Measurements from ENCODE around the gene ADIPOR1.
"Not testable (repeated sequence)": the region's sequence is repeated elsewhere in the genome, so short reads cannot be mapped to it uniquely, and the experiment has no call there.

ADIPOR1 gene

DNA sequence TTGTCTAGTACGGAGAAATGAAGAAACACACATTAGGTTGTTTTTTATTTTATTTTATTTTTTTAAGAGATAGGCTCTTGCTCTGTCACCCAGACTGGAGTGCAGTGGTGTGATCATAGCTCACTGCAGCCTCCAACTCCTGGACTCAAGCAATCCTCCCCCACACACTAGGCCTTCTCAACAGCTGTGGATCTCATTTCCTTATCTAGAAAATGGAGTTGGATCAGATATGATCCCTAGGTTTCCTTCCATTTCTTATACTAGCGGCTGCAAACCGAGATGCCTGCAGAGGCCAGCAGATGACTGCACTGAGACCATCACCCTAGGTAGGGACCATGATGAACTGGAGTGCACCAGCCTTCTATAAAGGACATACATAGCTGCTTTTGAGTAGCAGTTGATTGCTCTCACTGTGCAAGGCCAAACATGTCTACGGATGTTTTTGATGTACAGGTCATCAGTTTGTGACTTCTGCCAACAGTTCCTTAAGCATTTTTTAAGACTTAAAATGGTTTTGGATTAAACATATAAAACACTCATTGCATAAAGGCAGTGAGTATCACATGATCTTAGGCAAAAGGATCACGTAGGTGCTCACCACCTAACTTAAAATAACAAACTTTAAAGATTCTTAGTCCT, 19.7 kb downstream of the ADIPOR1 start:
- DNase-seq (ENCODE audit: low read depth): no peak

DNA sequence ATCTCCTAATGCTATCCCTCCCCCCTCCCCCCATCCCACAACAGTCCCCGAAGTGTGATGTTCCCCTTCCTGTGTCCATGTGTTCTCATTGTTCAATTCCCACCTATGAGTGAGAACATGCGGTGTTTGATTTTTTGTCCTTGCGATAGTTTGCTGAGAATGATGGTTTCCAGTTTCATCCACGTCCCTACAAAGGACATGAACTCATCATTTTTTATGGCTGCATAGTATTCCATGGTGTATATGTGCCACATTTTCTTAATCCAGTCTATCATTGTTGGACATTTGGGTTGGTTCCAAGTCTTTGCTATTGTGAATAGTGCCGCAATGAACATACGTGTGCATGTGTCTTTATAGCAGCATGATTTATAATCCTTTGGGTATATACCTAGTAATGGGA, 21.7 kb downstream of the ADIPOR1 start:
- not testable (repeated sequence) for DNase-seq (ENCODE audit: low read depth)

DNA sequence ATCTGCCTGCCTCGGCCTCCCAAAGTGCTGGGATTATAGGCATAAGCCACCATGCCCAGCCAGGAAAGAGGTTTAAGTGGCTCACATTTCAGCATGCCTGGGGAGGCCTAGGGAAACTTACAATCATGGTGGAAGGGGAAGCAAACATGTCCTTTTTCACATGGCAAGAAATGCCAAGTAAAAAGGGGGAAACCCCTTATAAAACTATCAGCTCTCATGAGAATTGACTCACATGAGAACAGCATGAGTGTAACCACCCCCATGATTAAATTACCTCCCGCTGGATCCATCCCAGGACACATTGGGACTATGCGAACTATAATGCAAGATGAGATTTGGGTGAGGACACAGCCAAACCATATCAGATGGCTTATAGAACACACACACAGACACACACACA, 22.3 kb downstream of the ADIPOR1 start:
- DNase-seq (ENCODE audit: low read depth): no peak

DNA sequence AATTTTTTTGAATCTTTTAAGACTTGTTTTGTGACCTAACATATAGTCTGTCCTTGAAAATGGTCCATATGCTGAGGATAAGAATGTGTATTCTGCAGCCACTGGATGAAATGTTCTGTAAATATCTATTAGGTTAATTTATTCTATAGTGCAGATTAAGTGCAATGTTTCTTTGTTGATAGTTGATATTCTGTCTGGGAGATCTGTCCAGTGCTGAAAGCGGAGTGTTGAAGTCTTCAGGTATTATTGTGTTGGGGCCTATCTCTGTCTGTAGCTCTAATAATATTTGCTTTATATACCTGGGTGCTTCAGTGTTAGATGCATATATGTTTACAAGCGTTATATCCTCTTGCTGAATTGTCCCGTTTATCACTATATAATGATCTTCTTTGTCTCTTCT, 23.4 kb downstream of the ADIPOR1 start:
- no peak for DNase-seq (ENCODE audit: low read depth)

DNA sequence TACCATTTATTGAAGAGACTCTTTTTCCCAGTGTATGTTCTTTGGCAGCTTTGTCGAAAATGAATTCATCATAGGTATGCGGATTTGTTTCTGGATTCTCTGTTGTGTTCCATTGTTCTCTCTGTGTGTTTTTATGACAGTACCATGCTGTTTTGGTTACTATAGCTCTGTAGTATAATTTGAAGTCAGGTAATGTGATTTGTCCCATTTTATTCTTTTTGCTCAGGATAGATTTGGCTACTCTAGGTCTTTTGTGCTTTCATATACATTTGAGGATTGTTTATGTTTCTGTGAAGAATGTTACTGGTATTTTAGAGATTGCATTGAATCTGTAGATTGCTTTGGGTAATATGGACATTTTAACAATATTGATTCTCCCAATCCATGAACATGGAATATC, 25.6 kb downstream of the ADIPOR1 start:
- DNase-seq (ENCODE audit: low read depth): no peak

DNA sequence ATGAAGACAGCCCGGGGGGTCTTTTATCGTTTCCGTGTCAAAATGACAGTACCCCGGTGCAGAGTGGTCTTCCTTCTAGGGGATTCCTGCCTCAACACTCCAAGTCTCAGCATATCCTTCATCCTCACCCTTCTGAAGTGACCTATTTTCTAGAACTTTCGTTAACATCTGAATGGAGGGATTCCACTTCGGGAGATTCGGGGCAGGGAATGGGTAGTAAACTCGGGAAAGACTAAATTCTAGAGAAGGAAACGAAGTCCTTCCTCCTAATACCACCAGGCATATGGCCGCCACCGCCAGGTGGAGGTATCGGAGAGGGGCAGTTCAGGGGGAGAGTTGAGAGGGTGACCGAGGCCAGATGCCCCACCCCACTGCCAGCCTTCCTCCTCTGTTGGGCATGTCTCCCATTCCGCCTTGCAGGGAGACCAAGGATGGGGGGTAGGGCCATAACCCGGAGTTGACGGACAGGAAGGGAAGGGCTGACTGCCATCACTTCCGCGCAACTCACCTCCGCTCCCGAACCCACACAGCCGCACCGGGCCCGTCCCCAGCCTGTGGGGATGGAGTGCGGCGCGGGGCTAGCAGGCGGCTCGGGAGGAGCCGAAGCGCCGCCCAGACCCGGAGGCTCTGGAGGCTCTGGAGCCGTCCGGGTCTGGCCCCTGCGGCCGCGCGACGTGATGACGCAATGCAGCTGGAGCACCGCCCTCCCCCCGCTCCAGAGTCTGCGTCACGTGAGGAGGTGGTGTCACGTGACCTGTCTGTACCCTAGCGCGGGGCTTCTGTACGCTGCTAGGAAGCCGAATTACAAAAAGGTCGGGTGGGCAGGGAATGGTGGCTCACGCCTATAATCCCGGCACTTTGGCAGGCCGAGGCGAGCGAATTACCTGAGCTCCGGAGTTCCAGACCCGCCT, 31.3 kb downstream of the ADIPOR1 start, which contains the start of gene KLHL12:
Gene KLHL12, minus strand, starts transcription at position 654 of the 911 bp plus-strand sequence. CDS start 2,072 bp downstream, outside the sequence.
- peak; percentile 91 for DNase-seq (ENCODE audit: low read depth)

DNA sequence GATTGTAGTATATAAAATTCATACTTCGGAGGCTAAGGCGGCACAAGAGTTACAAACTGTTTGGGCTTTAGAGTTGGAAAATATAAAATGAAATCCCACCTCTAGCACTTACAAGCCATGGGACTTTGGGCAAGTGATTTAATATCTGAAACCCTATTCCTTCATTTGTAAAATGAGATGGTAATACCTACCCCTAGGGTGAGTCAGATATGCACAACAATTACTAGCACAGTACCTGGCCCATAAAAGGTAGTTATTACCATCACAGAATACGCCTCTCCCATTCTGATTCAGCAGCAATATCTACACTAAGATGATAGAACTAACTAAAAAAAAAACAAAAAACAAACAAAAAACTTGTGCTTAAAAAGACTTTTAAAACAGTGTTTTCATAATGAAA, 34.6 kb downstream of the ADIPOR1 start:
- no peak for DNase-seq (ENCODE audit: low read depth)

DNA sequence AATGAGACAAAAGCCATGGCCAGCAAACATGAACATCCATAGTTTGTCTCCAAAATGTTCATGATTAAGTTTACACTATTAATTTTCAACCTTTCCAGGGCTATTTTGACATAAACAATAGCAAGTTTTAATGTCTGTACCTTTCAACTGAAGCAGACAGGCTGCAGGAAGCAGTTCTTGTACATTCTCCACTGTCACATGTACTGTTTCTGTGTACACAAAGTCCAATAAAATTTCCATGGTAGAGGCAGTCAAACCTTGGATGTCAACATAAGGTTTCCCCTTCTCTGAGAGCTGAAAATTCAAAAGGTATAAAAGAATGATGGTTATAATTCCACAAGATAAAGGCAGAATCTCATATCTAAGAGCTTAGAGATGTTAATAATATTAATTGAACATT, 38.5 kb downstream of the ADIPOR1 start:
- DNase-seq (ENCODE audit: low read depth): no peak

DNA sequence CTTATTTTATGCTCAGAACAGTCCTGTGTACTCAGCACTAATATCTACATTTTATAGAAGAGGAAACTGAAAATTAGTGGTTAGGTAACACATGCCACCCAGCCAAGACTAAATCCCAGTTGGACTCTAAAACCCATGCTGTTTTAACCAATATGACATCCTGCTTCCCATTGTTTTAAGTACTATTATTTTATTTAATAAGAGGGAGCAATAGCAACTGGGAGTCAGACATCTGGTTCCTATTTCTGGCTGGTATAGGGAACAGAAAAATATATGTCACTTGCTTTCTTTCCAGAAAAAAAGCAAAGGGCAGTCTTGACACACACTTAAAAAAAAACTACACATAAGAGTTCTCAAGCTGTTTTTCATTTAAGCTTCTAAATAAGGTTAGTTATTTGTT, 43.0 kb downstream of the ADIPOR1 start:
- DNase-seq (ENCODE audit: low read depth): no peak

DNA sequence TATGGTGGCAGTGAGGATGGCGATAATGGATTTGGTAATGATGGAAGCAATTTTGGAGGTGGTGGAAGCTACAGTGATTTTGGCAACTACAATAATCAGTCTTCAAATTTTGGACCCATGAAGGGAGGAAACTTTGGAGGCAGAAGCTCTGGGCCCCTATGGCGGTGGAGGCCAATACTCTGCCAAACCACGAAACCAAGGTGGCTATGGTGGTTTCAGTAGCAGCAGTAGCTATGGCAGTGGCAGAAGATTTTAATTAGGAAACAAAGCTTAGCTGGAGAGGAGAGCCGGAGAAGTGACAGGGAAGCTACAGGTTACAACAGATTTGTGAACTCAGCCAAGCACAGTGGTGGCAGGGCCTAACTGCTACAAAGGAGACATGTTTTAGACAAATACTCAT, 45.6 kb downstream of the ADIPOR1 start:
- not testable (repeated sequence) for DNase-seq (ENCODE audit: low read depth)

DNA sequence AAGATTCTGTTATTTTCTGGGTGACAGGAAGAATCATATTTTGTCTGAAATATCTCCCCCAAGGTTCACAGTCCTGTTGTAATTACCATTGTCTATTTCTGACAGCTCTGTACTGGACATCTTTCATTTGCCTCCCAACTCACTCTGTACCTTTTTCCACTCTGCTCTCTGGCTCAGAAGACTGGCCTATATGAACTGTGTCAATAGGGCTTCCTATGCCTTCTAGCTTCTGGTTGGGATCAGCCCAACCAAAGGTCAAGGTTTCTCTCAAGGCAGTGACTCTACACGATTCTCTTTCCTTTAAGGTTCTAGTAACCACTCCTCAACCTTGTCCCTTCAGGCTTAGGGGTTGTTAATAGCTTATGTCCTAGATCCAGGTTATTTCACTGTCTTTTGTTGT, 48.6 kb downstream of the ADIPOR1 start:
- no peak for DNase-seq (ENCODE audit: low read depth)

DNA sequence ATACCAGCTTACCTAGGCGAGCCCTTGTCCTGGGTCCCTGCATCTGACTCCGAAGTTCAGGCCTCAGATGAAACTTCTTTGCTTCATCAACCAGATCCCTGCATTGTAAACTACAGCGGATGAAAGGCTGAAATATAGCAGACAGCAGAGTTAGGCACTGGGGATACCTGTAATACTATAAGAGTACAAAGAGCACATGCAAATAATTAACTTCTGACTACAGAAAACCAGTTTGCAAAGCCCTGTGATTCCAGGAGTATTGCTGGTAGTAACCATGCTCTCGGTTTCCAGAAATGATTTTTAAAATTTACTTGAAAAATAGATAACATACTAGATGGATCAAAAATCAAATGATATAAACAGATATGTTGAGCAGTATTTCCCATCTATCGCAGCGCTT, 49.1 kb downstream of the ADIPOR1 start:
- DNase-seq (ENCODE audit: low read depth): no peak

DNA sequence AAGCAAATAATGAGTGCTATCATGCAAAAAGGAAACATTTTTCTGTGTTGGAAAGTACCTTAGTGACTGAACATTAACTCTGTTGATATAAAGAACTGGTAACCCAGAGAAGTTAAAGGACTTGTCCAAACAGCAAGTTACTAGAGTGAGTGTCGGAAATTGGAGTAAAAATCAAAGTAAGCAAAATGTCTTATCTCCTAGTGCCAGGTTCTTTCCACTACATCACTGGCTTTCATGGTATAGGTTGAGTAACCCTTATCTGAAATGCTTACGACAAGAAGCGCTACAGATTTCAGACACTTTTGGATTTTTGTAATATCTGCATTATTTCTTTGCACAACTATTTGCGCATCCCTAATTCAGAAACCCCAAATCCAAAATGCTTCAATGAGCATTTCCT, 52.8 kb downstream of the ADIPOR1 start:
- no peak for DNase-seq (ENCODE audit: low read depth)

DNA sequence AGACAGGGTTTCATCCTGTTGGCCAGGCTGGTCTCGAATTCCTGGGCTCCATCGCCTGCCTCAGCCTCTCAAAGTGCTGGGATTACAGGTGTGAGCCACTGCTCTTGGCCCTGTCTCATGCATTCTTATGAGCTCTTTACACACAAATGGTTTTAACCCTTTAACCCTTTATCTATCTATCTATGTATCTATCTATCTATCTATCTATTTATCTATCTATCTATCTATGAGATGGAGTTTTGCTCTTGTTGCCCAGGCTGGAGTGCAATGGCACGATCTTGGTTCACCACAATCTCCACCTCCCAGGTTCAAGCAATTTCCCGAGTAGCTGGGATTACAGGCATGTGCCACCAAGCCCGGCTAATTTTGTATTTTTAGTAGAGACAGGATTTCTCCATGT, 54.3 kb downstream of the ADIPOR1 start:
- not testable (repeated sequence) for DNase-seq (ENCODE audit: low read depth)

DNA sequence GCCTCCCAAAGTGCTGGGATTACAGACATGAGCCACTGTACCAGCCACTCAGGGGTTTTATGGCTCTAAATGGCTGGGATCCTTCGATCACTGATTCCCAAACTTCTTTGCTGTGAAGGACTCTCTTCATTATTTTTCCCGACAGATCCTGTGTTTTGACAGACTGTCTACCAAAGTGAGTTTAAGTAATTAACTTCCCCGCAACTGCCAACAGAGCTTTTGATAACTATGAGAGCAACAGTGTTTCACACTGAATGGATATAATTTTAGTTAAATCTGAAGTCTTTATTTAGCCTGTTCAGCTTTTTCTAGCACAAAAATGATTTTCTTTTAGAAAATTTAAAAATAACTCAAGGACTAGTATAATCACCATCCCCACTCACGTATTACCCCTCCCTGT, 56.6 kb downstream of the ADIPOR1 start:
- DNase-seq (ENCODE audit: low read depth): no peak

DNA sequence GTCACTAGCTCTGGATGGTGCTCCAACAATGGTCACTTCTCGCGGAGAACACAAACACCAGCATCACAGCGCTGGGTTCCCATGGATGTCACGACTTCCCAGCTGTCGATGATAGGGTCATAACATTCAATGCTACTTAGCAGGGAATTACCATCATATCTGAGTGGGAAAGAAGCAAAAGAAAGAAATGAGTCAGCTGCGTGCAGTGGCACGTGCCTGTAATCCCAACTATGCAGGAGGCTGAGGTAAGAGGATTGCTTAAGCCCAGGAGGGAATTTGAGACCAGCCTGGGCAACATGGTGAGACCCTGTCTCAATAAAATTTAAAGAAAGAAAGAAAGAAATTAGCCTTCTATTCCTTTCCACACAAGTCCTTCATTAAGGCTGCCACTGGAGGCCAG, 65.6 kb downstream of the ADIPOR1 start:
- DNase-seq (ENCODE audit: low read depth): no peak

Data from stimulated activated CD8-positive, alpha-beta memory T cell treated with anti-CD3 and anti-CD28 coated beads, Interleukin-7, amount 100 ng/mL, for 24 hours (primary cell).